Measurements from ENCODE around the gene AUTS2. TPM values are rescaled to one million over a fixed set of nuclear protein-coding genes. Genes with fewer than 3 reads are reported as not detected.
"Not testable (repeated sequence)": the region's sequence is repeated elsewhere in the genome, so short reads cannot be mapped to it uniquely, and the experiment has no call there.

Gene AUTS2
- total RNA-seq, 5 donors from 2014 or later (not counting 1 experiment from before 2014, with no cell fraction given) = 10.6 to 66.2 (median 37.6) TPM

- Mint-ChIP-seq H3K9me3 (no peaks in the 10 kb centered on the region), H3K27ac (no peak overlapping the region), H3K27me3 (peaks cover 30 to 36% of the 10 kb centered on the region in 2 donors), H3K4me3 (peak overlapping the region in 1 of 3 donors; percentile 55), H3K36me3 (no peaks in the 10 kb centered on the region), H3K4me1 (peaks cover 5 to 13% (median 5%) of the 10 kb centered on the region in 3 donors)
- CTCF ChIA-PET = no interaction called here
- Histone ChIP-seq H3K36me3 (ENCODE audit: control insufficient read depth in 2 of 2, extremely low read depth in 1 of 2, insufficient read depth in 1 of 2, low read length in 1 of 2) (no peaks in the 10 kb centered on the region), H3K27ac (ENCODE audit: low read length) (no peak overlapping the region), H3K4me1 (ENCODE audit: control insufficient read depth in 1 of 2, extremely low read depth in 1 of 2, insufficient read depth in 2 of 2, low read length in 2 of 2) (peaks cover 0 to 12% of the 10 kb centered on the region in 2 experiments), H3K9me3 (no peaks in the 10 kb centered on the region), H3K4me3 (ENCODE audit: control insufficient read depth in 1 of 2, extremely low read depth in 1 of 2, low read length in 1 of 2) (no peak overlapping the region), H3K27me3 (replicated peaks in 1 of 2; ENCODE audit: control insufficient read depth in 2 of 2, extremely low read depth in 1 of 2, insufficient read depth in 2 of 2, low read length in 1 of 2) (peaks cover 0 to 21% of the 10 kb centered on the region in 2 experiments)
- no peak for ATAC-seq (replicated peaks in 1 of 4)
- POLR2A ChIA-PET = no interaction called here
- 93% methylated on average over 3 of the region's 4 CpGs for WGBS (ENCODE audit: insufficient coverage)
- no peak for DNase-seq
Measured at GRCh38 chr7:70594170-70594569, 995.9 kb downstream of the AUTS2 start.

DNA sequence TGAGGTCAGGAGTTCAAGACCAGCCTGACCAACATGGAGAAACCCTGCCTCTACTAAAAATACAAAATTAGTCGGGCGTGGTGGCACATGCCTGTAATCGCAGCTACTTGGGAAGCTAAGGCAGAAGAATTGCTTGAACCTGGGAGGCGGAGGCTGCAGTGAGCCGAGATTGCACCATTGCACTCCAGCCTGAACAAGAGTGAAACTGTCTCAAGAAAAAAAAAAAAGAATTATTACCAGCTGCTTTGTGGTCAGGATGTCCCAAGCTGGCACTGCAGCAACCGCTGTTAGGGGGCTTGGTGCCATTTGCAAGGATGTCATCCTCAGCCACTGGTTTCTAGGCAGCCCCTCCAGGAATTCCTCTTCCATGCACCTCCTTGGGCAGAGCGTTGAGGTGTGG is 996.6 kb downstream of the AUTS2 start:
- H3K36me3 Mint-ChIP-seq; ATAC-seq (replicated peaks in 1 of 4); POLR2A ChIA-PET; CTCF ChIA-PET; H3K27ac ChIP-seq (ENCODE audit: low read length); H3K9me3 Mint-ChIP-seq; H3K4me3 ChIP-seq (ENCODE audit: control insufficient read depth in 1 of 2, extremely low read depth in 1 of 2, low read length in 1 of 2); H3K27ac Mint-ChIP-seq; DNase-seq; H3K36me3 ChIP-seq (ENCODE audit: control insufficient read depth in 2 of 2, extremely low read depth in 1 of 2, insufficient read depth in 1 of 2, low read length in 1 of 2); H3K9me3 ChIP-seq: not testable (repeated sequence)
- H3K27me3 Mint-ChIP-seq = peaks cover 33 to 41% of the 10 kb centered on the region in 2 donors
- peaks cover 0 to 12% of the 10 kb centered on the region in 2 experiments for H3K4me1 ChIP-seq (ENCODE audit: control insufficient read depth in 1 of 2, extremely low read depth in 1 of 2, insufficient read depth in 2 of 2, low read length in 2 of 2)
- peak overlapping the region in 1 of 3 donors; percentile 55 for H3K4me3 Mint-ChIP-seq
- WGBS (ENCODE audit: insufficient coverage) = 91% methylated on average over 6 of the region's 7 CpGs
- H3K27me3 ChIP-seq (replicated peaks in 1 of 2; ENCODE audit: control insufficient read depth in 2 of 2, extremely low read depth in 1 of 2, insufficient read depth in 2 of 2, low read length in 1 of 2) = peaks cover 0 to 21% of the 10 kb centered on the region in 2 experiments
- peaks cover 5 to 13% (median 5%) of the 10 kb centered on the region in 3 donors for H3K4me1 Mint-ChIP-seq

- Histone ChIP-seq H3K9me3 (no peaks in the 10 kb centered on the region), H3K27ac (ENCODE audit: low read length) (no peak overlapping the region), H3K4me3 (ENCODE audit: control insufficient read depth in 1 of 2, extremely low read depth in 1 of 2, low read length in 1 of 2) (peak overlapping the region in 1 of 2 donors; percentile 58), H3K4me1 (ENCODE audit: control insufficient read depth in 1 of 2, extremely low read depth in 1 of 2, insufficient read depth in 2 of 2, low read length in 2 of 2) (peaks cover 0 to 12% of the 10 kb centered on the region in 2 experiments), H3K27me3 (replicated peaks in 1 of 2; ENCODE audit: control insufficient read depth in 2 of 2, extremely low read depth in 1 of 2, insufficient read depth in 2 of 2, low read length in 1 of 2) (peaks cover 0 to 21% of the 10 kb centered on the region in 2 experiments), H3K36me3 (ENCODE audit: control insufficient read depth in 2 of 2, extremely low read depth in 1 of 2, insufficient read depth in 1 of 2, low read length in 1 of 2) (no peaks in the 10 kb centered on the region)
- Mint-ChIP-seq H3K4me1 (peaks cover 5 to 13% (median 5%) of the 10 kb centered on the region in 3 donors), H3K27ac (no peak overlapping the region), H3K36me3 (no peaks in the 10 kb centered on the region), H3K9me3 (no peaks in the 10 kb centered on the region), H3K4me3 (peak overlapping the region in 2 of 3 donors; percentile 51 to 55), H3K27me3 (peaks cover 33 to 41% of the 10 kb centered on the region in 2 donors)
- DNase-seq = no peak
- no peak for ATAC-seq (replicated peaks in 1 of 4)
- POLR2A ChIA-PET = no interaction called here
- CTCF ChIA-PET = no interaction called here
- 86% methylated on average over 3 of the region's 6 CpGs for WGBS (ENCODE audit: insufficient coverage)
Measured at GRCh38 chr7:70595370-70595754, 997.1 kb downstream of the AUTS2 start.

DNA sequence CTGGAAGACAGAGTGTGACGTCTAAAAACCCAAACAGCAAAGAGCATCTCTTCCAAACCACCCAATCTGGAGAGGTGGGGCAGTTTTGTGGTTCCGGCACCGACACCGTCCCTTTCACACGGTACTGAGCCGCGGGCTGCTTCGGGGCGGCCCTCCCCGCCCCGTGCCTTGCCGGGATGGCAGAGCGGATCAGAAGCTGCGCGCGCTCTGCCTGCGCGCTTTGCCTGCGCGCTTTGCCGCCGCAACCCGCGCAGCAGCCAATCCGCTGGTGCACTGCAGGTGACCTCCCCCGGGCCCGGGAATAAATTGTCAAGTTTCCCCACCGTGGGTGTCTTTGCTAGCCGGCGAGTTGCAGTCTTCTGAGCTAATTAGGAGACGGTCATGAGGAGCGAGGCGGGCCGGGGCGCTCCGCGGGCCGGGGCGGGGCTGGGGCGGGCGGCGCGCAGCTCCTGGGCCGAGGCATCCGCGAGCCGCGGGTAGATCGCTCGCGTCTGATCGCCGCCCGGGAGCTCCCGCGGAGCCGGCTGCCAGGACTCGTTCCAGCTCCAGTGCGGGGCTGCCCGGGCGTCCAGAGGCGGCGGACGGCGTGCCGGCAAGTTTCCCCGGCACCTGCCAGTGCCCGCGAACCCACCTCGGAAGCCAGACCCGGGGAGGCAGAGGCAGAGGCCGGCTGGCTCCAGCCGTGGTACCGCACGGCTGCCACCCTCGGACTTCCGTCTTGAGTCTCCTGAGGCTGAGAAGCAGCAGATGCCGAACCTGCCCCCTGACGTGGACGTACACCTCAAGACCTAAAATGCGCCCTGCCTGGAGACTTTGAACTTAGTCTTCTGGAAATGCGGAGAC is 997.7 kb downstream of the AUTS2 start:
- no peaks in the 10 kb centered on the region for H3K36me3 Mint-ChIP-seq
- Histone ChIP-seq H3K4me3 (ENCODE audit: control insufficient read depth in 1 of 2, extremely low read depth in 1 of 2, low read length in 1 of 2) (peak overlapping the region in 1 of 2 donors; percentile 68), H3K9me3 (no peaks in the 10 kb centered on the region), H3K36me3 (ENCODE audit: control insufficient read depth in 2 of 2, extremely low read depth in 1 of 2, insufficient read depth in 1 of 2, low read length in 1 of 2) (no peaks in the 10 kb centered on the region), H3K4me1 (ENCODE audit: control insufficient read depth in 1 of 2, extremely low read depth in 1 of 2, insufficient read depth in 2 of 2, low read length in 2 of 2) (peaks cover 0 to 12% of the 10 kb centered on the region in 2 experiments), H3K27me3 (replicated peaks in 1 of 2; ENCODE audit: control insufficient read depth in 2 of 2, extremely low read depth in 1 of 2, insufficient read depth in 2 of 2, low read length in 1 of 2) (peaks cover 0 to 21% of the 10 kb centered on the region in 2 experiments), H3K27ac (ENCODE audit: low read length) (no peak overlapping the region)
- ChIA-PET CTCF (no interaction called here), POLR2A (no interaction called here)
- peaks cover 5 to 6% (median 6%) of the 10 kb centered on the region in 3 donors for H3K9me3 Mint-ChIP-seq
- peaks cover 33 to 41% of the 10 kb centered on the region in 2 donors for H3K27me3 Mint-ChIP-seq
- DNase-seq (peak in 4 of 35 experiments; percentile 1 to 21 (median 7)), ATAC-seq (replicated peaks in 1 of 4) (peak in 2 of 4 experiments; percentile 55 to 68)
- H3K27ac Mint-ChIP-seq = no peak overlapping the region
- peaks cover 5 to 13% (median 5%) of the 10 kb centered on the region in 3 donors for H3K4me1 Mint-ChIP-seq
- peak overlapping the region; percentile 6 to 55 (median 51) for H3K4me3 Mint-ChIP-seq
- WGBS (ENCODE audit: insufficient coverage) = 8% methylated on average over 81 of the region's 82 CpGs

- Mint-ChIP-seq H3K36me3 (no peaks in the 10 kb centered on the region), H3K27me3 (peaks cover 33 to 45% of the 10 kb centered on the region in 2 donors), H3K9me3 (peaks cover 11 to 12% (median 11%) of the 10 kb centered on the region in 3 donors), H3K4me3 (peak overlapping the region; percentile 6 to 39 (median 37)), H3K27ac (no peak overlapping the region), H3K4me1 (peaks cover 5 to 13% (median 5%) of the 10 kb centered on the region in 3 donors)
- ChIA-PET POLR2A (no interaction called here), CTCF (no interaction called here)
- Histone ChIP-seq H3K27ac (ENCODE audit: low read length) (no peak overlapping the region), H3K9me3 (no peaks in the 10 kb centered on the region), H3K27me3 (replicated peaks in 1 of 2; ENCODE audit: control insufficient read depth in 2 of 2, extremely low read depth in 1 of 2, insufficient read depth in 2 of 2, low read length in 1 of 2) (peaks cover 0 to 21% of the 10 kb centered on the region in 2 experiments), H3K4me3 (ENCODE audit: control insufficient read depth in 1 of 2, extremely low read depth in 1 of 2, low read length in 1 of 2) (peak overlapping the region in 1 of 2 donors; percentile 68), H3K4me1 (ENCODE audit: control insufficient read depth in 1 of 2, extremely low read depth in 1 of 2, insufficient read depth in 2 of 2, low read length in 2 of 2) (peaks cover 0 to 12% of the 10 kb centered on the region in 2 experiments), H3K36me3 (ENCODE audit: control insufficient read depth in 2 of 2, extremely low read depth in 1 of 2, insufficient read depth in 1 of 2, low read length in 1 of 2) (no peaks in the 10 kb centered on the region)
- DNase-seq = no peak
- no peak for ATAC-seq (replicated peaks in 1 of 4)
- 69% methylated on average over 7 of the region's 11 CpGs for WGBS (ENCODE audit: insufficient coverage)
Measured at GRCh38 chr7:70596598-70596913, 998.3 kb downstream of the AUTS2 start.

DNA sequence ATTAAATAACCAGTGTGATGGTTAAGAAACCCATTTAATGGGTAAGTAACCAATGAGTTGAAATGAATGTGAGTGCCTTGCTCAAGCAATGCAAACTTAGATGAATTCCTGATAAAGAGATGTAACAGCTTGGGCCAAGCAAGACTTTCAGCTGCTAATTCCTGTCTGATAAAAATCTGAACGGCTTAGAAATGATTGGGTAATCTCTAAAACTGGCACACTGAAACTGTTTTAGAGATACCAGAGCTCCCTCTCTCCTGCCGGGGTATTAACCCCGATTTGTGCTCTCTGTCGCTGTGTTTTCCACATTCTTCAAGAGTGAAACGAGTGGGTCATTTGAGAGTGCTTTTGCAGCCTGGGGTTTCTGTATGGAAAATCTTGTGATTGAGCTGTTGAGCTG is 998.8 kb downstream of the AUTS2 start:
- Histone ChIP-seq H3K27me3 (replicated peaks in 1 of 2; ENCODE audit: control insufficient read depth in 2 of 2, extremely low read depth in 1 of 2, insufficient read depth in 2 of 2, low read length in 1 of 2) (peaks cover 0 to 21% of the 10 kb centered on the region in 2 experiments), H3K36me3 (ENCODE audit: control insufficient read depth in 2 of 2, extremely low read depth in 1 of 2, insufficient read depth in 1 of 2, low read length in 1 of 2) (no peaks in the 10 kb centered on the region), H3K27ac (ENCODE audit: low read length) (no peak overlapping the region), H3K4me3 (ENCODE audit: control insufficient read depth in 1 of 2, extremely low read depth in 1 of 2, low read length in 1 of 2) (no peak overlapping the region), H3K9me3 (no peaks in the 10 kb centered on the region), H3K4me1 (ENCODE audit: control insufficient read depth in 1 of 2, extremely low read depth in 1 of 2, insufficient read depth in 2 of 2, low read length in 2 of 2) (peaks cover 0 to 12% of the 10 kb centered on the region in 2 experiments)
- H3K4me1 Mint-ChIP-seq = peaks cover 5 to 13% (median 5%) of the 10 kb centered on the region in 3 donors
- ChIA-PET CTCF (no interaction called here), POLR2A (no interaction called here)
- DNase-seq = no peak
- 60% methylated on average over 1 of the region's 5 CpGs for WGBS (ENCODE audit: insufficient coverage)
- no peak for ATAC-seq (replicated peaks in 1 of 4)
- no peak overlapping the region for H3K27ac Mint-ChIP-seq
- H3K27me3 Mint-ChIP-seq = peaks cover 33 to 47% of the 10 kb centered on the region in 2 donors
- no peaks in the 10 kb centered on the region for H3K36me3 Mint-ChIP-seq
- H3K9me3 Mint-ChIP-seq = peaks cover 11 to 13% (median 11%) of the 10 kb centered on the region in 3 donors
- peak overlapping the region in 1 of 3 donors; percentile 37 for H3K4me3 Mint-ChIP-seq

Measured in T-cell (primary cell).